Natural killer cell (primary cell): ENCODE data around the gene NEMP2. TPM values are rescaled to one million over a fixed set of nuclear protein-coding genes. Genes with fewer than 3 reads are reported as not detected.

ENCODE experiments used
- ATAC-seq, 3 donors: fragments of 150-1000 bp in 2 of 3; fragments of 200-7000 bp in 1 of 3; cut with Tn5 transposase; 1 replicate in 1 of 3; 2 replicates in 2 of 3; pipeline ENCODE4 v1.10.0; 2021; ENCODE audit warnings: mild to moderate bottlenecking in 2 of 3, moderate library complexity in 2 of 3
- DNase-seq, 2 donors: peaks; one replicate each; pipeline versions ENCODE4 v3.0.0 to v3.0.0-alpha.2; 2013 to 2021; ENCODE audit warnings: mixed read lengths in 1 of 2
- H3K27ac ChIP-seq: one replicate; pipeline ENCODE4 v1.5.1; 2013; ENCODE audit warnings: mild to moderate bottlenecking, low read length
- H3K27me3 ChIP-seq: one replicate; pipeline ENCODE4 v1.6.1; 2013; ENCODE audit warnings: low read length; ENCODE audit not compliant: control insufficient read depth, insufficient read depth
- H3K36me3 ChIP-seq: one replicate; pipeline ENCODE4 v1.6.1; 2013; ENCODE audit warnings: low read length; ENCODE audit not compliant: control insufficient read depth, insufficient read depth
- H3K4me1 ChIP-seq: one replicate; pipeline ENCODE4 v1.6.1; 2013; ENCODE audit warnings: low read length; ENCODE audit not compliant: control insufficient read depth, insufficient read depth
- H3K4me3 ChIP-seq: one replicate; pipeline ENCODE4 v1.5.1; 2013; ENCODE audit warnings: low read length
- H3K9me3 ChIP-seq: one replicate; pipeline ENCODE4 v1.6.1; 2013; ENCODE audit warnings: low read length; ENCODE audit not compliant: control insufficient read depth, insufficient read depth
- H3K27ac Mint-ChIP-seq, 2 donors: one replicate each; pipeline ENCODE4 v1.8.0; 2022; ENCODE audit warnings: mild to moderate bottlenecking in 2 of 2, mixed read lengths in 2 of 2, moderate library complexity in 1 of 2
- H3K27me3 Mint-ChIP-seq, 2 donors: one replicate each; pipeline ENCODE4 v1.8.0; 2022; ENCODE audit warnings: low read depth in 2 of 2, mixed read lengths in 2 of 2
- H3K36me3 Mint-ChIP-seq: one replicate; pipeline ENCODE4 v1.8.0; 2022; ENCODE audit warnings: mixed read lengths
- H3K4me1 Mint-ChIP-seq, 2 donors: one replicate each; pipeline ENCODE4 v1.8.0; 2022; ENCODE audit warnings: mixed read lengths in 2 of 2
- H3K4me3 Mint-ChIP-seq: one replicate; pipeline ENCODE4 v1.8.0; 2022; ENCODE audit warnings: mild to moderate bottlenecking, moderate library complexity, mixed read lengths
- H3K9me3 Mint-ChIP-seq, 2 donors: one replicate each; pipeline ENCODE4 v1.8.0; 2022; ENCODE audit warnings: mixed read lengths in 2 of 2
- WGBS: methylation state at CpG from one replicate; pipeline ENCODE4 v1.1.7; 2013; ENCODE audit warnings: missing lambda C conversion rate; ENCODE audit not compliant: insufficient coverage; 5-methylcytosine and 5-hydroxymethylcytosine counted together
- intact Hi-C: fragments of 100-400 bp; cut with micrococcal nuclease; formaldehyde crosslinking; loops from one replicate; pipeline ENCODE4 v1.14.2; 2022
- total RNA-seq, 4 donors: library from RNA; stranded (reverse); fragments of 120-200 nt in 1 of 4; gene quantifications; one replicate each; pipeline versions ENCODE4 v1.2.3 to v1.2.4, GENCODE V29; 2013 to 2022
- TF ChIP-seq, protein P1 (sequence below): fragments of 200-600 bp; IDR thresholded peaks from one replicate; pipeline ENCODE4 v1.8.0; 2022; ENCODE audit warnings: antibody characterized with exemption

Gene NEMP2
- total RNA-seq, 3 donors from 2014 or later (not counting 1 experiment from before 2014, with no cell fraction given): 17.2 to 21.0 (median 18.3) TPM

DNA sequence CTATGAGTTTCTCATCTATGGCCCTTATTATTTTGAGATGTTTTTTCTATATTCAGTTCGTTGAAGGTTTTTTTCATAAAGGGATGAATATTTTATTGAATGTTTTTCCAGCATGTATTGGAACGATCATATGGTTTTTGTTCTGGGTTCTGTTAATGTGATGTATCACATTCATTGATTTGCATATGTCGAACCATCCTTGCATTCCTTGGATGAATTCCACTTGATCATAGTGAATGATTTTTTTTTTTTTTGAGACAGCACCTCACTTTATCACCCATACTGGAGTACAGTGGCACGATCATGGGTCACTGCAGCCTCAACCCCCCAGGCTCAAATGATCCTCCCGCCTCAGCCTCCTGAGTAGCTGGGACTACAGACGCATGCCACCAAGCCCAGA, 5.5 kb upstream of the NEMP2 start:
- Histone ChIP-seq H3K4me1 (peaks cover 4% of the 10 kb centered on the region), H3K27me3 (no peaks in the 10 kb centered on the region), H3K9me3 (peaks cover 9% of the 10 kb centered on the region), H3K36me3 (no peaks in the 10 kb centered on the region), H3K27ac (no peak overlapping the region), H3K4me3 (no peak overlapping the region)
- DNase-seq (peak in 1 of 2 donors; percentile 31), ATAC-seq (no peak)
- intact Hi-C loops: no loop called here
- Mint-ChIP-seq H3K36me3 (peaks cover 52% of the 10 kb centered on the region), H3K4me3 (no peak overlapping the region), H3K9me3 (peaks cover 12 to 27% of the 10 kb centered on the region in 2 donors), H3K27ac (peak overlapping the region in 1 of 2 donors; percentile 23), H3K4me1 (peaks cover 14 to 23% of the 10 kb centered on the region in 2 donors), H3K27me3 (no peaks in the 10 kb centered on the region)
- 97% methylated on average over 3 of the region's 6 CpGs for WGBS
- TF ChIP-seq, protein P1, sequence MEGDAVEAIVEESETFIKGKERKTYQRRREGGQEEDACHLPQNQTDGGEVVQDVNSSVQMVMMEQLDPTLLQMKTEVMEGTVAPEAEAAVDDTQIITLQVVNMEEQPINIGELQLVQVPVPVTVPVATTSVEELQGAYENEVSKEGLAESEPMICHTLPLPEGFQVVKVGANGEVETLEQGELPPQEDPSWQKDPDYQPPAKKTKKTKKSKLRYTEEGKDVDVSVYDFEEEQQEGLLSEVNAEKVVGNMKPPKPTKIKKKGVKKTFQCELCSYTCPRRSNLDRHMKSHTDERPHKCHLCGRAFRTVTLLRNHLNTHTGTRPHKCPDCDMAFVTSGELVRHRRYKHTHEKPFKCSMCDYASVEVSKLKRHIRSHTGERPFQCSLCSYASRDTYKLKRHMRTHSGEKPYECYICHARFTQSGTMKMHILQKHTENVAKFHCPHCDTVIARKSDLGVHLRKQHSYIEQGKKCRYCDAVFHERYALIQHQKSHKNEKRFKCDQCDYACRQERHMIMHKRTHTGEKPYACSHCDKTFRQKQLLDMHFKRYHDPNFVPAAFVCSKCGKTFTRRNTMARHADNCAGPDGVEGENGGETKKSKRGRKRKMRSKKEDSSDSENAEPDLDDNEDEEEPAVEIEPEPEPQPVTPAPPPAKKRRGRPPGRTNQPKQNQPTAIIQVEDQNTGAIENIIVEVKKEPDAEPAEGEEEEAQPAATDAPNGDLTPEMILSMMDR: no peak

DNA sequence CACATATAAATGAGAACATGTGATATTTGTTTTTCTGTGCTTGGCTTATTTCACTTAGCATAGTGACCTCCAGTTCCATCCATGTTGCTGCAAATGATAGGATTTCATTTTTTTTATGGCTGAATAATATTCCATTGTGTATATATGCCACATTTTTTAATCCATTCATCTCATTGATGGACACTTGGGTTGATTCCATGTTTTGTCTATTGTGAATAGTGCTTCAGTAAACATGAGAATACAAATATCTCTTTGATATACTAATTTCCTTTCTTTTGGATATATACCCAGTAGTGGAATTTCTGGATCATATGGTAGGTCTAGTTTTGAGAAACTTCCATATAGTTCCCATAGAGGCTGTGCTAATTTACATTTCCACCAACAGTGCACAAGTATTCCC, 3.7 kb upstream of the NEMP2 start:
- DNase-seq (no peak), ATAC-seq (no peak)
- Mint-ChIP-seq H3K4me1 (peaks cover 24 to 32% of the 10 kb centered on the region in 2 donors), H3K27ac (peak overlapping the region; percentile 30 to 98), H3K9me3 (peaks cover 12 to 27% of the 10 kb centered on the region in 2 donors), H3K36me3 (peaks cover 52% of the 10 kb centered on the region), H3K4me3 (no peak overlapping the region), H3K27me3 (no peaks in the 10 kb centered on the region)
- H3K27ac ChIP-seq: no peak overlapping the region
- H3K27me3 ChIP-seq: no peaks in the 10 kb centered on the region
- no peaks in the 10 kb centered on the region for H3K36me3 ChIP-seq
- intact Hi-C loops: loop anchor here (10.0 kb wide), 2 partner anchors 347 to 753 kb away; partner anchors contain the start of genes GLS, ORMDL1 and PMS1
- peaks cover 9% of the 10 kb centered on the region for H3K9me3 ChIP-seq
- no peak overlapping the region for H3K4me3 ChIP-seq
- peaks cover 11% of the 10 kb centered on the region for H3K4me1 ChIP-seq
- TF ChIP-seq, protein P1: no peak

- peak in 1 of 3 donors; percentile 4 for ATAC-seq
- H3K27ac Mint-ChIP-seq: peak overlapping the region; percentile 98 to 99
- H3K9me3 Mint-ChIP-seq: peaks cover 12 to 27% of the 10 kb centered on the region in 2 donors
- no peak overlapping the region for H3K4me3 Mint-ChIP-seq
- peaks cover 9% of the 10 kb centered on the region for H3K9me3 ChIP-seq
- no peaks in the 10 kb centered on the region for H3K36me3 ChIP-seq
- H3K36me3 Mint-ChIP-seq: peaks cover 50% of the 10 kb centered on the region
- TF ChIP-seq, protein P1: no peak
- peaks cover 26 to 36% of the 10 kb centered on the region in 2 donors for H3K4me1 Mint-ChIP-seq
- no peak overlapping the region for H3K4me3 ChIP-seq
- intact Hi-C loops: loop anchor here (10.0 kb wide), 2 partner anchors 347 to 753 kb away; partner anchors contain the start of genes GLS, ORMDL1 and PMS1
- no peak overlapping the region for H3K27ac ChIP-seq
- H3K4me1 ChIP-seq: peaks cover 15% of the 10 kb centered on the region
- no peaks in the 10 kb centered on the region for H3K27me3 ChIP-seq
- 100% methylated on average over 1 of the region's 1 CpG for WGBS
- no peaks in the 10 kb centered on the region for H3K27me3 Mint-ChIP-seq
- peak in 1 of 2 donors; percentile 64 for DNase-seq
These were observed 3.2 kb upstream of the NEMP2 start for GRCh38 chr2:190537765-190538164.

- Mint-ChIP-seq H3K27me3 (no peaks in the 10 kb centered on the region), H3K4me3 (peak overlapping the region; percentile 84), H3K9me3 (peaks cover 5 to 13% of the 10 kb centered on the region in 2 donors), H3K27ac (peak overlapping the region; percentile 98 to 99), H3K4me1 (peaks cover 33 to 37% of the 10 kb centered on the region in 2 donors), H3K36me3 (peaks cover 28% of the 10 kb centered on the region)
- peak overlapping the region; percentile 93 for H3K27ac ChIP-seq
- DNase-seq: no peak
- intact Hi-C loops: loop anchor here (2.0 to 10.0 kb wide), 4 partner anchors 113 to 751 kb away; partner anchors contain the start of genes GLS, NAB1, ORMDL1 and PMS1
- peaks cover 5% of the 10 kb centered on the region for H3K9me3 ChIP-seq
- no peaks in the 10 kb centered on the region for H3K27me3 ChIP-seq
- WGBS: 100% methylated on average over 1 of the region's 1 CpG
- peak overlapping the region; percentile 74 for H3K4me3 ChIP-seq
- TF ChIP-seq, protein P1: no peak
- H3K4me1 ChIP-seq: peaks cover 18% of the 10 kb centered on the region
- H3K36me3 ChIP-seq: no peaks in the 10 kb centered on the region
- ATAC-seq: no peak
These were observed 1.1 kb upstream of the NEMP2 start for GRCh38 chr2:190535586-190535985.
